Measurements from ENCODE around the gene PFKFB3. TPM values are rescaled to one million over a fixed set of nuclear protein-coding genes. Genes with fewer than 3 reads are reported as not detected.

Gene PFKFB3
- total RNA-seq, 1 experiment from 2014 or later: 36.8 TPM

DNA sequence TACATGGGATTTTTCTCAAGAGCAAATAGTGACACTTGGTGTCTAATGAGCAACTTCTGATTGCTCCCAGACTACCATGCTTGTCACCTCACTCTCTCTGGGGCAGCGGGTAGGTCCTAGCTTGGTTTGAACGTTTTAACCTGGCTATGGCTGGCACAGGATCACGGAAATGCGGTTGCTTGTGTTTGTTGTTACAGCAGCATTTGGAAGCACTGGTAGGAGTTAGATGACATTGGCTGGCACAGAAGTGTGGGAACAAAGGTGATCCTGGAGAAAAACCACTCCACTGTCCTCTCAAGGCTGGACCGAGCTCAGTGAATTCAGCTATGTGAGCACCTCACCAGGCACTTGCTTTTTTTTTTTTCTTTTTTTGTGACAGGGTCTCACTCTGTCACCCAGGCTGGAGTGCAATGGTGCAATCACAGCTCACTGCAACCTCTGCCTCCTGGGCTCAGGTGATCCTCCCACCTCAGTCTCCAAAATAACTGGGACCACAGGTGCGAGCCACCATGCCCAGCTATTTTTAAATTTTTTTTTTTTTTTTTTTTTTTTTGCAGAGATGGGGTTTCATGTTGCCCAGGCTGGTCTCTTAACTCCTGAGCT lies 3.5 kb upstream of the PFKFB3 start:
- Histone ChIP-seq H3K9me3 (ENCODE audit: control insufficient read depth, low read depth, low read length) (no peaks in the 10 kb centered on the region), H3K4ac (ENCODE audit: low read depth, low read length) (no peak overlapping the region), H3K56ac (ENCODE audit: insufficient read length, low read depth, low read length) (no peak overlapping the region), H3K23ac (ENCODE audit: insufficient read length, low read depth, low read length) (no peak overlapping the region), H4K8ac (replicated peaks; ENCODE audit: insufficient read length, low read depth, low read length) (no peak overlapping the region), H3K14ac (ENCODE audit: insufficient read depth, low read length) (no peak overlapping the region), H3K4me1 (ENCODE audit: insufficient read depth, low read length) (no peaks in the 10 kb centered on the region), H3K27ac (ENCODE audit: insufficient read length, low read depth, low read length) (no peak overlapping the region), H2BK20ac (ENCODE audit: low read depth, low read length, poor library complexity, severe bottlenecking) (no peak overlapping the region), H3K18ac (ENCODE audit: insufficient read length, low read depth, low read length) (no peak overlapping the region), H3T11ph (ENCODE audit: low read length) (no peak overlapping the region), H3K79me2 (ENCODE audit: insufficient read depth, low read length) (no peaks in the 10 kb centered on the region; the same call in 1 of the 2 replicates), H3K9ac (ENCODE audit: extremely low read depth, insufficient read length, low read length) (no peak overlapping the region), H2AK5ac (ENCODE audit: insufficient read length, low read length) (no peak overlapping the region), H2BK12ac (ENCODE audit: insufficient read length, low read depth, low read length) (no peak overlapping the region), H3K4me2 (ENCODE audit: insufficient read depth, insufficient read length, low read length) (no peak overlapping the region), H2BK15ac (ENCODE audit: low read depth, low read length) (no peak overlapping the region), H2BK120ac (ENCODE audit: low read depth, low read length, poor library complexity, severe bottlenecking) (no peak overlapping the region), H4K5ac (ENCODE audit: insufficient read length, low read depth, low read length) (no peak overlapping the region), H3K23me2 (ENCODE audit: insufficient read length, low read depth, low read length, poor library complexity, severe bottlenecking) (peaks cover 23% of the 10 kb centered on the region), H2AFZ (ENCODE audit: low read length) (no peak overlapping the region), H3K27me3 (ENCODE audit: insufficient read depth, low read length) (peaks cover 24% of the 10 kb centered on the region), H3K79me1 (ENCODE audit: insufficient read depth, low read depth, low read length, poor library complexity, severe bottlenecking) (no peaks in the 10 kb centered on the region), H4K91ac (ENCODE audit: insufficient read length, low read depth, low read length) (no peak overlapping the region), H2BK5ac (ENCODE audit: insufficient read length, low read length) (no peak overlapping the region), H4K20me1 (ENCODE audit: control insufficient read depth, insufficient read depth, insufficient read length) (no peaks in the 10 kb centered on the region)
- no peak overlapping the region for H3K27ac Mint-ChIP-seq
- no CpG with 5 or more reads among the region's 6 CpGs for WGBS (ENCODE audit: extremely low coverage, insufficient read length, low lambda C conversion rate)
- H3K36me3 Mint-ChIP-seq (ENCODE audit: insufficient read depth in 1 of 3, low read depth in 3 of 3): no peaks in the 10 kb centered on the region
- H3K4me1 Mint-ChIP-seq: peaks cover 17 to 18% of the 10 kb centered on the region in 2 experiments
- no peak for DNase-seq
- peaks cover 55% of the 10 kb centered on the region for H3K27me3 Mint-ChIP-seq (ENCODE audit: low read depth)
- H3K4me3 Mint-ChIP-seq: no peak overlapping the region
- TF ChIP-seq CTCF (conservative IDR thresholded peaks at IDR 0.05): no peak
- no peaks in the 10 kb centered on the region; a peak in 1 of 5 replicates for H3K9me3 Mint-ChIP-seq

Measured in H9 (cell line).